Spinal cord (tissue), 10 donors: ENCODE data around the gene ZSWIM1. TPM values are rescaled to one million over a fixed set of nuclear protein-coding genes. Genes with fewer than 3 reads are reported as not detected.
"Not testable (repeated sequence)": the region's sequence is repeated elsewhere in the genome, so short reads cannot be mapped to it uniquely, and the experiment has no call there.

ENCODE experiments used
- DNase-seq, 6 donors: peaks; one replicate each; pipeline versions ENCODE4 v3.0.0 to v3.0.0-alpha.2; 2013 to 2015; ENCODE audit warnings: low spot score in 6 of 6, low read depth in 4 of 6
- H3K27ac ChIP-seq: one replicate; pipeline ENCODE4 v1.5.1; 2013; ENCODE audit warnings: low read depth, low read length, control low read depth
- H3K27me3 ChIP-seq: one replicate; pipeline ENCODE4 v1.6.1; 2013; ENCODE audit warnings: low read length; ENCODE audit not compliant: control insufficient read depth, insufficient read depth
- H3K36me3 ChIP-seq: one replicate; pipeline ENCODE4 v1.6.1; 2013; ENCODE audit warnings: low read length; ENCODE audit not compliant: control insufficient read depth, insufficient read depth
- H3K4me1 ChIP-seq: one replicate; pipeline ENCODE4 v1.6.1; 2013; ENCODE audit warnings: low read length; ENCODE audit not compliant: control insufficient read depth, insufficient read depth
- H3K4me3 ChIP-seq: one replicate; pipeline ENCODE4 v1.5.1; 2013; ENCODE audit warnings: low read depth, low read length, control low read depth
- H3K9me3 ChIP-seq: one replicate; pipeline ENCODE4 v1.6.1; 2013; ENCODE audit warnings: low read length; ENCODE audit not compliant: control insufficient read depth, insufficient read depth
- WGBS: methylation state at CpG from one replicate; pipeline ENCODE4 v1.1.5; 2013; ENCODE audit warnings: missing lambda C conversion rate; ENCODE audit not compliant: insufficient coverage; 5-methylcytosine and 5-hydroxymethylcytosine counted together
- polyA plus RNA-seq, 2 donors: library from polyadenylated mRNA; unstranded; fragments of 120-200 nt; gene quantifications; one replicate each; pipeline ENCODE4 v1.2.1, GENCODE V29; 2013; ENCODE audit not compliant: insufficient read length in 2 of 2
- total RNA-seq, 2 donors: library from RNA; depleted of rRNA in 1 of 2; stranded (reverse); fragments of 120-200 nt in 1 of 2; fragments of >200 nt in 1 of 2; gene quantifications; one replicate each; pipeline versions ENCODE4 v1.2.3 to v1.2.4, GENCODE V29; 2013 to 2014
- donor health status: healthy.

The ZSWIM1 gene
- total and polyA plus RNA-seq, 4 donors: 5.5 to 18.3 (median 13.9) TPM

DNA sequence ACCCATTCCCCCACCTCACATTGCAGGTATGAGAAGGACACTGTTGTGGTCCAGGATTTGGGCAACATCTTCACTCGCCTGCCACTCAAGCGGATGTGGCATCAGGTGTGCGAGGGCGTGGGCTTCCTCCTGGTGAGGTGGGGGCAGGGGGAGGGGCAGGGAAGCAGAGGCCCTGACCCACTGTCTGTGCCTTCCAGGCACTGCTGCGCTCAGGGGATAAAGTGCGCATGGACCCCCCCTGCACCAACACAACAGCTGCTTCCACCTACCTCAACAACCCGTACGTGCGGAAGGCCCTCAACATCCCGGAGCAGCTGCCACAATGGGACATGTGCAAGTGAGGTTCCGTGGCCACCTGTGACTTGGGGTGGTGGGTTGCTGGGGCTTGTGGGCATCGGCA lies 13.8 kb downstream of the ZSWIM1 start:
- no peak for DNase-seq
- no peak overlapping the region for H3K27ac ChIP-seq
- H3K4me3 ChIP-seq: no peak overlapping the region
- no peaks in the 10 kb centered on the region for H3K27me3 ChIP-seq
- WGBS: 88% methylated on average over 3 of the region's 12 CpGs
- peaks cover 56% of the 10 kb centered on the region for H3K36me3 ChIP-seq
- no peaks in the 10 kb centered on the region for H3K9me3 ChIP-seq
- peaks cover 29% of the 10 kb centered on the region for H3K4me1 ChIP-seq

DNA sequence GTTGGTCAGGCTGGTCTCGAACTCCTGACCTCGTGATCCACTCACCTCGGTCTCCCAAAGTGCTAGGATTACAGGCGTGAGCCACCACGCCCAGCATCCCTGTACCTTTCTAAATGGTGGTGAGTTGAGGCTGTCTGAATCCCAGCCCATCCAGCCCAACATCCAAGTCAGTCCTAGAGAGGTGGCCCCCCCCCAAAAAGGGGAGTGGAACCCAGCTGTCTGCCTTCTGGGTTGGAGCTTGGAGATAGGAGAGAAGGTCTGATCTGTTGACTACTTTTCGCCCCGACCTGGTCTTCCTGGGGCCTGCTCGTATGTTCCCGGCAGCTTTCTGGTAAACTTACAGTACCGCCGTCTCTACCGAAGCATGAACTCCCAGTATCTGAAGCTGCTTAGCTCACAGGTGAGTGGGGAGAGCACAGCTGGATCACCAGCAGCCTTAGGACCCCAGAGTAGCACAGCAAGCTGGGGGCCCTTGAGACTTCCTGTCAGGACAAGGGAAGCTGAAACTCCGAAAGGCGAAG lies 15.7 kb downstream of the ZSWIM1 start:
- Histone ChIP-seq H3K36me3 (peaks cover 68% of the 10 kb centered on the region), H3K27me3 (no peaks in the 10 kb centered on the region), H3K4me1 (peaks cover 13% of the 10 kb centered on the region), H3K9me3 (no peaks in the 10 kb centered on the region), H3K4me3 (no peak overlapping the region), H3K27ac (no peak overlapping the region)
- DNase-seq: no peak
- 94% methylated on average over 9 of the region's 14 CpGs for WGBS

DNA sequence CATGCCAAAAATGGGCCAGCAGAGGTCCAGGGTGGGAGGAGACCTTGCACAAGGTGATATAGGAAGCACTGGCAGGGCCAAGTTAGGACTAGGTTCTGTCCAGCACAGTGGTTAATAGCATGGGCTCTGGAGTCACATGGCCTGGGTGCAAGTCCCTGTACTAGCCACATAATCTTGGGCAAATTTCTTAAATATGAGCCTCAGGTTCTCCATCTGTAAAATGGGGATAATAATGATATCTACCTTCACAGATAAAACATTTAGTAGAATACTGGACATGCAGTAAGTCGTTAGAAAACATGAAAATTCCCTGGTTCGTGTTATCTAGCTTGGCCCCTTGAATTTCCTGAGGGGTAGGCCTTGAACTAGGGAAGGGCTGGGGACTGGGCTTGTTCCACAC lies 16.3 kb downstream of the ZSWIM1 start:
- no CpG with 5 or more reads among the region's 2 CpGs for WGBS
- peaks cover 7% of the 10 kb centered on the region for H3K4me1 ChIP-seq
- H3K27ac ChIP-seq: no peak overlapping the region
- H3K4me3 ChIP-seq: no peak overlapping the region
- no peaks in the 10 kb centered on the region for H3K27me3 ChIP-seq
- no peak for DNase-seq
- H3K9me3 ChIP-seq: no peaks in the 10 kb centered on the region
- peaks cover 73% of the 10 kb centered on the region for H3K36me3 ChIP-seq

DNA sequence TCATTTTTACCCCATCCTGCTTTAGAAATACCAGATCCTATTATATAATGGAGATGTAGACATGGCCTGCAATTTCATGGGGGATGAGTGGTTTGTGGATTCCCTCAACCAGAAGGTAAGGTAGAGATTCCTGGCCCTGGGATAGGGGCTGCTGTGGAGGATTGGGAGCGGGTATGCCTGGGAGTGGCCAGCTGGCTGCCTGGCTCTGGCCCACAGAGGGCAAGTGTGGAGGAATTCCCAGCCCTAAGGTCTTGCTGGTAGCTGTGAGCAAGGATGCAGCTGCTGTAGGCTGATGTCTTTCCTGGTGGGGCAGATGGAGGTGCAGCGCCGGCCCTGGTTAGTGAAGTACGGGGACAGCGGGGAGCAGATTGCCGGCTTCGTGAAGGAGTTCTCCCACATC lies 16.7 kb downstream of the ZSWIM1 start:
- H3K27me3 ChIP-seq: no peaks in the 10 kb centered on the region
- H3K4me1 ChIP-seq: peaks cover 3% of the 10 kb centered on the region
- 80% methylated on average over 7 of the region's 7 CpGs for WGBS
- H3K4me3 ChIP-seq: no peak overlapping the region
- peaks cover 74% of the 10 kb centered on the region for H3K36me3 ChIP-seq
- DNase-seq: no peak
- H3K9me3 ChIP-seq: no peaks in the 10 kb centered on the region
- H3K27ac ChIP-seq: no peak overlapping the region

DNA sequence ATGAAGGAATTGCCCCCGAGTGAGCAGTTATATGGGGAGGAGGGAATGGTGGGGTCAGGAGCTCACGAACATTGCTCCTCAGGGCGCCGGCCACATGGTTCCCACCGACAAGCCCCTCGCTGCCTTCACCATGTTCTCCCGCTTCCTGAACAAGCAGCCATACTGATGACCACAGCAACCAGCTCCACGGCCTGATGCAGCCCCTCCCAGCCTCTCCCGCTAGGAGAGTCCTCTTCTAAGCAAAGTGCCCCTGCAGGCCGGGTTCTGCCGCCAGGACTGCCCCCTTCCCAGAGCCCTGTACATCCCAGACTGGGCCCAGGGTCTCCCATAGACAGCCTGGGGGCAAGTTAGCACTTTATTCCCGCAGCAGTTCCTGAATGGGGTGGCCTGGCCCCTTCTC lies 17.3 kb downstream of the ZSWIM1 start:
- Histone ChIP-seq H3K36me3 (peaks cover 75% of the 10 kb centered on the region), H3K27me3 (no peaks in the 10 kb centered on the region)
- no peak for DNase-seq

DNA sequence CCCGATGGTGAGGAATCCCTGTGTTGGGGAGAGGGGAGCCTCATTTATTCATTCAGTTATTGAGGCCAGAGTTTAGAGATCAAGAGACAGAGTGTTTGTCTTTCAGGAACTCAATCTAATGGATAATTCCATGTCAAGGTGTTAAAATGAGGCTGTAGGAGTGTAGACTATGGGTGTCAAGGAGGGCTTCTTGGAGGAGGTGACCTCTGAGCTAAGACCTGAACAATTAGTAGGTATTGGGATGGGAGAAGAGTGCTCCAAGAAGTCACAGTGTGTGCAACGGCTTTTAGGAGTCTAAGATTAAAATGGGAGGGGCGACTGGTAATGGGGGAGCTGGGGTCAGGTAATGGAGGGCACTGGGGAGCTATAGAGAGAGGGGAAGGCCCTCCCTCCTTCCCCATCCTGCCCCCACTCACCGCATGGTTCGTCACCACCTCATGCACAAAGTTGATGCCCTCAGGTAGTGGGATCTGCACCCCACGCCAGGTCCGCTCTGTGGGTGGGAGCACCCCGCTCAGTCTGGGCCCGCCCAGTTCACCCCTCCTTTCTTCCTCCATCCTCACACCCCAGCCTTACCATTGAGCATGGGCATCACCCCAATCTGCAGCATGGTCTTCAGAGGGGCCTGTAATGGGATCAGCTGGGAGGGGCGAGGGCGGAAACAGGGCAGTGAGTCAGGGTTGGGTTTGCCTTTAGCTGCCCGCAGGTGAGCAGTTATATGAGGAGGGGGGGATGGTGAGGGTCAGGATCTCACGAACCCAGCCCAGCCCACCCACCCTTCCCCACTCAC lies 18.2 kb downstream of the ZSWIM1 start:
- H3K36me3 ChIP-seq: peaks cover 79% of the 10 kb centered on the region
- no peaks in the 10 kb centered on the region for H3K9me3 ChIP-seq
- H3K4me3 ChIP-seq: no peak overlapping the region
- H3K4me1 ChIP-seq: no peaks in the 10 kb centered on the region
- no peak overlapping the region for H3K27ac ChIP-seq
- no peak for DNase-seq
- 90% methylated on average over 8 of the region's 13 CpGs for WGBS
- no peaks in the 10 kb centered on the region for H3K27me3 ChIP-seq

More for the DNA sequence above, 17.3 kb downstream of the ZSWIM1 start:
- WGBS: 77% methylated on average over 12 of the region's 12 CpGs
- no peak overlapping the region for H3K27ac ChIP-seq
- no peaks in the 10 kb centered on the region for H3K9me3 ChIP-seq
- no peaks in the 10 kb centered on the region for H3K4me1 ChIP-seq
- H3K4me3 ChIP-seq: no peak overlapping the region

DNA sequence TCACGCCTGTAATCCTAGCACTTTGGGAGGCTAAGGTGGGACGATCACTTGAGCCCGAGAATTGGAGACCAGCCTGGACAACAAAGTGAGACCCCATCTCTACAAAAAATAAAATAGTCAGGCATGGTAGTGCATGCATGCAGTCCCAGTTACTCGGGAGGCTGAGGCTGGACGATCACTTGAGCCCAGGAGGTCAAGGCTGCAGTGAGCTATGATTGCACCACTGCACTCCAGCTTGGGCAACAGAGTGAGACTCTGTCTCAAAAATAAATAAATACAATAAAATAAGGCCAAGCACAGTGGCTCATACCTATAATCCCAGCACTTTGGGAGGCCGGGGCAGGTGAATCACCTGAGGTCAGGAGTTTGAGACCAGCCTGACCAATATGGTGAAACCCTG lies 20.3 kb downstream of the ZSWIM1 start:
- H3K4me3 ChIP-seq, H3K27me3 ChIP-seq, H3K4me1 ChIP-seq, DNase-seq, H3K9me3 ChIP-seq, H3K27ac ChIP-seq: not testable (repeated sequence)
- WGBS: 100% methylated on average over 4 of the region's 6 CpGs
- H3K36me3 ChIP-seq: peaks cover 78% of the 10 kb centered on the region

DNA sequence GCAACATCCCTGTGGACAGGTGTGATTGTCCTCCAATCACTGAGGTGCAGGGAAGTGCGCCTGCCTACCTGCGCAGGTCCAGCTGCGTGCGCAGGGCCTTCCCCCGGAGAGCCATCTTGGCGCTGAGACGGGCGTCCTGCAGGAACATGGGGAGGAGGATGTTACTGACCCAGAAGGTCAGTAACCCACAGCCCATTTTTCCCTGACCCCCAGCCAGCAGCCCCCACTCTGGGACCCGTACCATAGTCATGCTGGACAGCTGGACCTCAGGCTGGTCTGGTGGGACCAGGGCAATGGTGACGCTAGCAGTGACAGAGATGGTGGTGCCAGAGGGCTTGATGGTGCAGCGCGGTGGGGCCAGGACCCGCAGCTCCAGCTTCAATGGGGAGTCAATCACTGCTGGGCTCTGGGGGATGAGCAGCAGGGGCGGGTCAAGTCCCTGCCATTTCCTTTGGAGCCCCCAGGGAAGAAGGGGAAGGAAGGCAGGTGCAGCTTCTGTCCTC lies 21.2 kb downstream of the ZSWIM1 start:
- no peaks in the 10 kb centered on the region for H3K4me1 ChIP-seq
- H3K4me3 ChIP-seq: no peak overlapping the region
- no peaks in the 10 kb centered on the region for H3K9me3 ChIP-seq
- H3K36me3 ChIP-seq: peaks cover 74% of the 10 kb centered on the region
- H3K27ac ChIP-seq: no peak overlapping the region
- no peak for DNase-seq
- WGBS: 88% methylated on average over 6 of the region's 14 CpGs
- H3K27me3 ChIP-seq: no peaks in the 10 kb centered on the region

DNA sequence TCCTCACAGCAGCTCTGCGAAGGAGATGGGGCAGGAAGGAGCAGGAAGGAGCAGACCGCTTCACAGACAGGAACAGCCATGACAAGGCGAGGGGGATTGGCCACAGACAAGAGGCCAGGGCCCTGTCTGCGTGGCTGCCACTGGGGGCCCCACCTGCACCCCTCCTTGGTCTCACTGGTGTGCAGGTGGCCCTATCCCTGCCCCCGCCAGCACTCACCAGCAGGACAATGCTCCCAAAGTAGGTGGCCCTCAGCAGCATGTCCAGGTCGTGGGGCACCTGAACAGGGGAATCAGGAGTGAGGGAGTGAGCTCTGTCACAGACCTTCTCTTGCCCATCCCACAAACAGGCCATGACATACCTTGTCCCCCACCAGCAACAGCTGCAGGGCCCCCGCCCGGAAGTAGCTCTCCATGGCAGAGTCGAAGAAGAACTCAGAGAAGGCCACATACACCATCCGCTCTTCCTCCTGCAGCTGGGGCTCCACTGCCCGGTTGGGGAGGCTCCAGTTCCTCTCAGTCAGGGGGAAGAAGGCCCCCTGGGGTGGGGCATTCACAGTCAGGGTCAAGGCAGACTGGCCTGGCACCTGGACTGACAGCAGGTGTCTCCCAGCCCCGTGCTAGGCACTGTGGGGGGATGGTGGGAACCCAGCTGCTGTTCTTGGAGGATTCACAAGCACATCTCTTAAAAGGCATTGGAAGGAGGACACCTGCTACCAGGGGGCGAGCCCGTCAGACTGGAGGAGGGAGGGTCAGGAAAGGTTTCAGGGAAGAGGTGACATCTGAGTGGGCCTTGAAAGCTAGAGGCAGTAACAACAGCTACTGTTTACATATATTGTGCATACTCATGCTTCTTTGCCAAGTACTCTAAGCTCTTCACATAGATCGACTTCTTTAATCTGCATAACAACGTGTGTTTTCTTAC lies 23.8 kb downstream of the ZSWIM1 start:
- no peaks in the 10 kb centered on the region for H3K27me3 ChIP-seq
- H3K36me3 ChIP-seq: peaks cover 70% of the 10 kb centered on the region
- 88% methylated on average over 14 of the region's 16 CpGs for WGBS
- H3K4me1 ChIP-seq: peaks cover 8% of the 10 kb centered on the region
- no peak overlapping the region for H3K27ac ChIP-seq
- no peak overlapping the region for H3K4me3 ChIP-seq
- no peaks in the 10 kb centered on the region for H3K9me3 ChIP-seq
- no peak for DNase-seq
